Left ventricle myocardium inferior (tissue), 1 donor: Measurements from ENCODE around the gene GRIK4. TPM values are rescaled to one million over a fixed set of nuclear protein-coding genes. Genes with fewer than 3 reads are reported as not detected.

ENCODE experiments used
- DNase-seq: peaks from one replicate; pipeline ENCODE4 v3.0.0-alpha.2; 2020
- H3K27ac ChIP-seq: fragments of 200-600 bp; replicated peaks from 2 replicates; pipeline ENCODE4 v1.8.0; 2021
- H3K27me3 ChIP-seq: fragments of 200-600 bp; 2 replicates; pipeline ENCODE4 v1.8.0; 2021; ENCODE audit warnings: low read depth
- H3K36me3 ChIP-seq: fragments of 200-600 bp; 2 replicates; pipeline ENCODE4 v1.8.0; 2021
- H3K4me1 ChIP-seq: fragments of 200-600 bp; 2 replicates; pipeline ENCODE4 v1.8.0; 2021
- H3K4me3 ChIP-seq: fragments of 200-600 bp; 2 replicates; pipeline ENCODE4 v1.8.0; 2021; ENCODE audit warnings: mild to moderate bottlenecking, moderate library complexity
- H3K9me3 ChIP-seq: fragments of 200-600 bp; replicated peaks from 2 replicates; pipeline ENCODE4 v1.8.0; 2021
- CTCF ChIP-seq: fragments of 200-600 bp; IDR thresholded peaks from 2 replicates; pipeline ENCODE4 v1.8.0; 2021; ENCODE audit warnings: antibody characterized with exemption, mild to moderate bottlenecking, borderline replicate concordance
- intact Hi-C: fragments of 100-400 bp; cut with micrococcal nuclease; formaldehyde crosslinking; loops from one replicate; pipeline ENCODE4 v1.11.0; 2022
- total RNA-seq: library from RNA; stranded (reverse); fragmentation: NEBNext Ultra II Directional; extraction: Animal tissue kit (Norgen Biotek cat#: 25700); gene quantifications from one replicate; pipeline ENCODE4 v1.2.1, GENCODE V29; 2021
- donor health status: DM: no; HTN: yes; CAD: no; lungs with severe emphysema.

Gene GRIK4
- total RNA-seq, 1 donor from 2014 or later = 0.16 TPM

GRCh38 chr11:120914601-120915000 is 403.1 kb downstream of the GRIK4 start:
- peaks cover 59% of the 10 kb centered on the region for H3K27me3 ChIP-seq
- no peak overlapping the region for H3K4me3 ChIP-seq
- no peaks in the 10 kb centered on the region for H3K36me3 ChIP-seq
- no peak for TF ChIP-seq CTCF
- no peak overlapping the region for H3K27ac ChIP-seq
- intact Hi-C loops = no loop called here
- DNase-seq = no peak
- H3K9me3 ChIP-seq = no peaks in the 10 kb centered on the region
- no peaks in the 10 kb centered on the region for H3K4me1 ChIP-seq

- Histone ChIP-seq H3K27me3 (peaks cover 78% of the 10 kb centered on the region), H3K27ac (no peak overlapping the region), H3K4me1 (no peaks in the 10 kb centered on the region), H3K4me3 (no peak overlapping the region), H3K9me3 (no peaks in the 10 kb centered on the region), H3K36me3 (no peaks in the 10 kb centered on the region)
- intact Hi-C loops = no loop called here
- DNase-seq = no peak
- TF ChIP-seq CTCF = no peak
Observed at GRCh38 chr11:120917559-120918239, 406.2 kb downstream of the GRIK4 start.

- intact Hi-C loops = no loop called here
- Histone ChIP-seq H3K36me3 (no peaks in the 10 kb centered on the region), H3K9me3 (no peaks in the 10 kb centered on the region), H3K27ac (no peak overlapping the region), H3K4me3 (no peak overlapping the region), H3K4me1 (no peaks in the 10 kb centered on the region), H3K27me3 (peaks cover 78% of the 10 kb centered on the region)
- no peak for DNase-seq
- no peak for TF ChIP-seq CTCF
Observed at GRCh38 chr11:120918257-120918656, 406.7 kb downstream of the GRIK4 start.

GRCh38 chr11:120919045-120919444 is 407.5 kb downstream of the GRIK4 start:
- intact Hi-C loops = no loop called here
- peaks cover 73% of the 10 kb centered on the region for H3K27me3 ChIP-seq
- no peaks in the 10 kb centered on the region for H3K9me3 ChIP-seq
- no peak for DNase-seq
- no peaks in the 10 kb centered on the region for H3K36me3 ChIP-seq
- no peak overlapping the region for H3K4me3 ChIP-seq
- H3K27ac ChIP-seq = no peak overlapping the region
- TF ChIP-seq CTCF = no peak
- H3K4me1 ChIP-seq = no peaks in the 10 kb centered on the region

GRCh38 chr11:120919566-120919965 is 408.0 kb downstream of the GRIK4 start:
- TF ChIP-seq CTCF = no peak
- H3K9me3 ChIP-seq = no peaks in the 10 kb centered on the region
- no peak overlapping the region for H3K27ac ChIP-seq
- intact Hi-C loops = no loop called here
- H3K4me3 ChIP-seq = no peak overlapping the region
- H3K27me3 ChIP-seq = peaks cover 68% of the 10 kb centered on the region
- H3K36me3 ChIP-seq = no peaks in the 10 kb centered on the region
- no peaks in the 10 kb centered on the region for H3K4me1 ChIP-seq
- DNase-seq = no peak
